ENCODE measurements around the gene ACVR2A. TPM values are rescaled to one million over a fixed set of nuclear protein-coding genes. Genes with fewer than 3 reads are reported as not detected.

Gene ACVR2A
- total and polyA plus RNA-seq, 2 donors (not counting 1 experiment from before 2014, with no cell fraction given), result 0.91 to 2.0 TPM

DNA sequence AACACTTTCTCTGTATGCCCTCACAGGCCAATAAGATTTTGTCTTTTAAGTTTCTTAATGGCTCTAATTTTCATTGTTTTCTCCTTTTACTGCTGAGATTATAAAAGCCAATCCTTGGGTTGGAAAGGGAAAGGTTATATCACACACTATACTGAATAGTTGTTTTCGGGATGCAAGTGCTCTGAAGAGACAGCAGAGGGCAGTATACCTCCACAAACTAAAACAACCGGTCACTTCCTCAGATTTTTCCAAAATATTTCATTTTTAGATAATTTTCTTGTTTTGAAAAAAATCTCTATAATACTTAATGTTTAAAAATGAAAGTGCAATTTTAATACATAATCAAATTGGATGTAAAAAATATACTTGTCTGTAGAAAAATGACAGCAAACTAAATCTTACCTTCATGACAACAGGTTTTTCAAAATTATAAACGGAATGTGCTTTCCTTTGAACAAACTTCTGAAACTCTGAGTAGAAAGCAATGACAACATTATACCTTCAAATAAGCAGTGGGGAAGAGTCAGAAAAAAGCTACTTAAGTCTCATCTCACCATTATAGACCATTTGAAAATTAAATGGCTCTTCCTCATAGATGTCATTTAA is 93.0 kb downstream of the ACVR2A start:
- intact Hi-C loops (cut with micrococcal nuclease), result loop anchor here (1.0 to 5.0 kb wide), 4 partner anchors 49 to 1624 kb away; no protein-coding TSS in a partner anchor
- CTCF ChIA-PET, result interaction anchor here (0.6 to 4.5 kb wide), 6 partner anchors 8 to 1052 kb away, joined by 3 to 70 read pairs (median 4); no protein-coding TSS in a partner anchor
- no peaks in the 10 kb centered on the region for H3K27me3 Mint-ChIP-seq
- DNase-seq (peak; percentile 49), ATAC-seq (ENCODE audit: low read depth) (no peak)
- no peaks in the 10 kb centered on the region for H3K9me3 Mint-ChIP-seq (ENCODE audit: insufficient read depth)
- H2AFZ ChIP-seq (ENCODE audit: insufficient read depth, low read depth, low read length, poor library complexity, severe bottlenecking), result no peak overlapping the region
- peaks cover 5 to 41% of the 10 kb centered on the region in 2 experiments for H3K36me3 ChIP-seq (replicated peaks in 1 of 2; ENCODE audit: control extremely low read depth in 1 of 2, control insufficient read depth in 1 of 2, extremely low read depth in 1 of 2, insufficient read depth in 2 of 2, low read length in 1 of 2)
- no peaks in the 10 kb centered on the region for H4K20me1 ChIP-seq (ENCODE audit: control insufficient read depth, insufficient read depth, low read length, poor library complexity, severe bottlenecking)
- no peaks in the 10 kb centered on the region for H3K4me1 Mint-ChIP-seq
- no peak for TF ChIP-seq EZH2 (IDR thresholded peaks at IDR 0.05; ENCODE audit: borderline replicate concordance, insufficient read depth, low read depth, low read length, poor library complexity, severe bottlenecking)
- TF ChIP-seq, protein P1, sequence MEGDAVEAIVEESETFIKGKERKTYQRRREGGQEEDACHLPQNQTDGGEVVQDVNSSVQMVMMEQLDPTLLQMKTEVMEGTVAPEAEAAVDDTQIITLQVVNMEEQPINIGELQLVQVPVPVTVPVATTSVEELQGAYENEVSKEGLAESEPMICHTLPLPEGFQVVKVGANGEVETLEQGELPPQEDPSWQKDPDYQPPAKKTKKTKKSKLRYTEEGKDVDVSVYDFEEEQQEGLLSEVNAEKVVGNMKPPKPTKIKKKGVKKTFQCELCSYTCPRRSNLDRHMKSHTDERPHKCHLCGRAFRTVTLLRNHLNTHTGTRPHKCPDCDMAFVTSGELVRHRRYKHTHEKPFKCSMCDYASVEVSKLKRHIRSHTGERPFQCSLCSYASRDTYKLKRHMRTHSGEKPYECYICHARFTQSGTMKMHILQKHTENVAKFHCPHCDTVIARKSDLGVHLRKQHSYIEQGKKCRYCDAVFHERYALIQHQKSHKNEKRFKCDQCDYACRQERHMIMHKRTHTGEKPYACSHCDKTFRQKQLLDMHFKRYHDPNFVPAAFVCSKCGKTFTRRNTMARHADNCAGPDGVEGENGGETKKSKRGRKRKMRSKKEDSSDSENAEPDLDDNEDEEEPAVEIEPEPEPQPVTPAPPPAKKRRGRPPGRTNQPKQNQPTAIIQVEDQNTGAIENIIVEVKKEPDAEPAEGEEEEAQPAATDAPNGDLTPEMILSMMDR (IDR thresholded peaks at IDR 0.05), result peak; percentile 98
- no peak overlapping the region for H3K27ac ChIP-seq (ENCODE audit: low read length in 2 of 2)
- H3K27ac Mint-ChIP-seq, result no peak overlapping the region
- H3K4me1 ChIP-seq (ENCODE audit: control insufficient read depth in 2 of 2, insufficient read depth in 2 of 2, low read length in 2 of 2), result no peaks in the 10 kb centered on the region
- no peaks in the 10 kb centered on the region for H3K9me3 ChIP-seq (ENCODE audit: control extremely low read depth in 1 of 3, control insufficient read depth in 2 of 3, insufficient read depth in 1 of 3, low read length in 2 of 3)
- H3K4me3 ChIP-seq (ENCODE audit: control extremely low read depth in 1 of 5, extremely low read depth in 1 of 5, insufficient read depth in 1 of 5, low read depth in 2 of 5, low read length in 4 of 5), result no peak overlapping the region
- no peak overlapping the region for H3K4me3 Mint-ChIP-seq
- POLR2A ChIA-PET, result no interaction called here
- no peaks in the 10 kb centered on the region for H3K79me2 ChIP-seq (ENCODE audit: control insufficient read depth, insufficient read depth, low read length)
- no peak overlapping the region for H3K9ac ChIP-seq (ENCODE audit: low read length)
- H3K4me2 ChIP-seq (replicated peaks; ENCODE audit: low read depth, low read length, poor library complexity, severe bottlenecking), result no peak overlapping the region
- no CpG with 5 or more reads among the region's 3 CpGs for WGBS (ENCODE audit: insufficient coverage)
- no peaks in the 10 kb centered on the region for H3K27me3 ChIP-seq (replicated peaks in 1 of 4; ENCODE audit: control extremely low read depth in 1 of 4, control insufficient read depth in 3 of 4, insufficient read depth in 4 of 4, low read length in 3 of 4)

DNA sequence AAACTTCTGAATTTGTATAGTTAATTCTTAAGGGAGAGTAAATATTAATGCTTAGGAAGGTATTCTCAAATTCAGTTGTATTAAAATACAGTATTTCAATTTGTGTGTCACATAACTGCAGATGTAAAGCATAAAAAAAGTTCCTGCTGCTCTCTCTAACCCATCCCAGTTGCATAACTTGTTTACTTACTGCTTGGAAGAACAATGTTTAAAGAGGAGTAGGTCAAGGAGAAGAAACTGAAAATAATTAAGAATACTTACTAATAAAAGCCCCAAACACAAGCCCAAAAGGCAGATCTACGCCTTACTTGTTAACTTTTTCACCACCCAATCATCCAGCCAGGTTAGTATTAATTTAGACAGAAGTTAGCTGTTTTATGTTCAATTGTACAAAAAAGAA is 94.5 kb downstream of the ACVR2A start:
- no peak overlapping the region for H3K27ac Mint-ChIP-seq
- Histone ChIP-seq H3K36me3 (replicated peaks in 1 of 2; ENCODE audit: control extremely low read depth in 1 of 2, control insufficient read depth in 1 of 2, extremely low read depth in 1 of 2, insufficient read depth in 2 of 2, low read length in 1 of 2) (peaks cover 5 to 30% of the 10 kb centered on the region in 2 experiments), H4K20me1 (ENCODE audit: control insufficient read depth, insufficient read depth, low read length, poor library complexity, severe bottlenecking) (no peaks in the 10 kb centered on the region), H3K27ac (ENCODE audit: low read length in 2 of 2) (peak overlapping the region in 1 of 2 donors; percentile 14), H3K4me3 (ENCODE audit: control extremely low read depth in 1 of 5, extremely low read depth in 1 of 5, insufficient read depth in 1 of 5, low read depth in 2 of 5, low read length in 4 of 5) (no peak overlapping the region), H3K9me3 (ENCODE audit: control extremely low read depth in 1 of 3, control insufficient read depth in 2 of 3, insufficient read depth in 1 of 3, low read length in 2 of 3) (no peaks in the 10 kb centered on the region), H3K4me1 (ENCODE audit: control insufficient read depth in 2 of 2, insufficient read depth in 2 of 2, low read length in 2 of 2) (no peaks in the 10 kb centered on the region), H3K79me2 (ENCODE audit: control insufficient read depth, insufficient read depth, low read length) (no peaks in the 10 kb centered on the region), H3K4me2 (replicated peaks; ENCODE audit: low read depth, low read length, poor library complexity, severe bottlenecking) (no peak overlapping the region), H2AFZ (ENCODE audit: insufficient read depth, low read depth, low read length, poor library complexity, severe bottlenecking) (no peak overlapping the region), H3K27me3 (replicated peaks in 1 of 4; ENCODE audit: control extremely low read depth in 1 of 4, control insufficient read depth in 3 of 4, insufficient read depth in 4 of 4, low read length in 3 of 4) (no peaks in the 10 kb centered on the region), H3K9ac (ENCODE audit: low read length) (no peak overlapping the region)
- CTCF ChIA-PET, result no interaction called here
- POLR2A ChIA-PET, result no interaction called here
- WGBS (ENCODE audit: insufficient coverage), result no CpG with 5 or more reads among the region's 1 CpG
- H3K4me1 Mint-ChIP-seq, result no peaks in the 10 kb centered on the region
- no peaks in the 10 kb centered on the region for H3K27me3 Mint-ChIP-seq
- no peak overlapping the region for H3K4me3 Mint-ChIP-seq
- no peak for ATAC-seq (ENCODE audit: low read depth)
- intact Hi-C loops (cut with micrococcal nuclease), result loop anchor here (5.0 kb wide), 3 partner anchors 48 to 1623 kb away; no protein-coding TSS in a partner anchor
- TF ChIP-seq, protein P1 (IDR thresholded peaks at IDR 0.05), result no peak
- no peak for TF ChIP-seq EZH2 (IDR thresholded peaks at IDR 0.05; ENCODE audit: borderline replicate concordance, insufficient read depth, low read depth, low read length, poor library complexity, severe bottlenecking)
- H3K9me3 Mint-ChIP-seq (ENCODE audit: insufficient read depth), result no peaks in the 10 kb centered on the region
- no peak for DNase-seq
